GM20431 (cell line): ENCODE results near the gene TTC21A.
"Not testable (repeated sequence)": the region's sequence is repeated elsewhere in the genome, so short reads cannot be mapped to it uniquely, and the experiment has no call there.

ENCODE experiments used
- in situ Hi-C: fragments of 300-500 bp; cut with MseI, MboI; formaldehyde crosslinking; loops from one replicate; pipeline ENCODE4 v1.15.0; 2020; ENCODE audit warnings: low sequenced_read_pairs; ENCODE audit not compliant: unreplicated experiment

TTC21A gene, protein sequence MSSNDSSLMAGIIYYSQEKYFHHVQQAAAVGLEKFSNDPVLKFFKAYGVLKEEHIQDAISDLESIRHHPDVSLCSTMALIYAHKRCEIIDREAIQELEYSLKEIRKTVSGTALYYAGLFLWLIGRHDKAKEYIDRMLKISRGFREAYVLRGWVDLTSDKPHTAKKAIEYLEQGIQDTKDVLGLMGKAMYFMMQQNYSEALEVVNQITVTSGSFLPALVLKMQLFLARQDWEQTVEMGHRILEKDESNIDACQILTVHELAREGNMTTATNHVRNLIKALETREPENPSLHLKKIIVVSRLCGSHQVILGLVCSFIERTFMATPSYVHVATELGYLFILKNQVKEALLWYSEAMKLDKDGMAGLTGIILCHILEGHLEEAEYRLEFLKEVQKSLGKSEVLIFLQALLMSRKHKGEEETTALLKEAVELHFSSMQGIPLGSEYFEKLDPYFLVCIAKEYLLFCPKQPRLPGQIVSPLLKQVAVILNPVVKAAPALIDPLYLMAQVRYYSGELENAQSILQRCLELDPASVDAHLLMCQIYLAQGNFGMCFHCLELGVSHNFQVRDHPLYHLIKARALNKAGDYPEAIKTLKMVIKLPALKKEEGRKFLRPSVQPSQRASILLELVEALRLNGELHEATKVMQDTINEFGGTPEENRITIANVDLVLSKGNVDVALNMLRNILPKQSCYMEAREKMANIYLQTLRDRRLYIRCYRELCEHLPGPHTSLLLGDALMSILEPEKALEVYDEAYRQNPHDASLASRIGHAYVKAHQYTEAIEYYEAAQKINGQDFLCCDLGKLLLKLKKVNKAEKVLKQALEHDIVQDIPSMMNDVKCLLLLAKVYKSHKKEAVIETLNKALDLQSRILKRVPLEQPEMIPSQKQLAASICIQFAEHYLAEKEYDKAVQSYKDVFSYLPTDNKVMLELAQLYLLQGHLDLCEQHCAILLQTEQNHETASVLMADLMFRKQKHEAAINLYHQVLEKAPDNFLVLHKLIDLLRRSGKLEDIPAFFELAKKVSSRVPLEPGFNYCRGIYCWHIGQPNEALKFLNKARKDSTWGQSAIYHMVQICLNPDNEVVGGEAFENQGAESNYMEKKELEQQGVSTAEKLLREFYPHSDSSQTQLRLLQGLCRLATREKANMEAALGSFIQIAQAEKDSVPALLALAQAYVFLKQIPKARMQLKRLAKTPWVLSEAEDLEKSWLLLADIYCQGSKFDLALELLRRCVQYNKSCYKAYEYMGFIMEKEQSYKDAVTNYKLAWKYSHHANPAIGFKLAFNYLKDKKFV (N-terminal part only)

DNA sequence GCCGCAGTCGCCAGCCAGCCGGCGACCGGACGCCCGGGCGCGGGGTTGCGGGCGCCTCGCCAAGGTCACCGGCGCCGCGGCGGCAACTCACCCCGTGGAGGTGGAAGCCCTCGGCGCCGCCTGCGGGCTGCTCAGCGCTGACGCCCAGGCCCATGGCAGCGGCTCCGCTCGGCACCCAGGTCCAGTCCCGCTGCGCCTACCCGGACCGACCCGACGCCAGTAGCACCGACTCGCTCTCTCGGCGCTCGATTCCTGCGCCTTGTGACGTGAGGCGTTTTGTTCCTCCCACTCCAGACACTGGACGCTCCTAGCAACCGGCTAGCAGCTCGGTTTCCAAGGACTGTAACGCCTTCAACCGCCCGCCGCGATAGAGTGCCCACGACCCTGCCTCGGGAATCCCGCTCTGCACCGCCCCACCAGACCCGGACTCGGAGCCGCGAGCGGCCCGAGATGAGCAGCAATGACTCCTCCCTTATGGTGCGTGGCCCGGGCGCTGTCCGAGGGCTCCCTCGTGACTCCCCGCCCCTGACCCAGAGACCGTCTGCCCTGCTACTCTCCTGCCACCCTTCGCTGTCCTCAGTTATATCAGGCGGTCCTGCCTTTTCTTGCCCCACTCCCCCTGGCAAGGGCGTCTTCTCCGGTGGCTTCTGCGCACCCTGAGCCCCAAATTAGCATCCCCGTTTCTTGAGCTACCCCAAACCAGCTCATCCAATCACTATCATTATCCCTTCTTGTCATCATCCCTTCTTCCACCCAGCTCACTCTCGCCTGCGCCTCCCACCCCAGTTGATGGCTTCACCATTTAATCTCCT is at the start of gene TTC21A, which contains the start of gene GORASP1:
Gene TTC21A (plus strand): TSS at position 293 of the 812 bp plus-strand sequence. CDS start 158 bp downstream, at position 451.
Gene GORASP1 (minus strand): TSS at position 240 of the 812 bp plus-strand sequence. CDS start 86 bp downstream, at position 154.
- in situ Hi-C loops, result no loop called here

DNA sequence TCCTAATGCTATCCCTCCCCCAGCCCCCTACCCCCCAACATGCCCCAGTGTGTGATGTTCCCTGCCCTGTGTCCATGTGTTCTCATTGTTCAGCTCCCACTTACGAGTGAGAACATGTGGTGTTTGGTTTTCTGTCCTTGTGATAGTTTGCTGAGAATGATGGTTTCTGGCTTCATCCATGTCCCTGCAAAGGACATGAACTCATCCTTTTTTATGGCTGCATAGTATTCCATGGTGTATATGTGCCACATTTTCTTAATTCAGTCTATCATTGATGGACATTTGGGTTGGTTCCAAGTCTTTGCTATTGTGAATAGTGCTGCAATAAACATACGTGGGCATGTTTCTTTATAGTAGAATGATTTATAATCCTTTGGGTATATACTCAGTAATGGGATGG is 46.3 kb upstream of the TTC21A start:
- in situ Hi-C loops, result not testable (repeated sequence)

DNA sequence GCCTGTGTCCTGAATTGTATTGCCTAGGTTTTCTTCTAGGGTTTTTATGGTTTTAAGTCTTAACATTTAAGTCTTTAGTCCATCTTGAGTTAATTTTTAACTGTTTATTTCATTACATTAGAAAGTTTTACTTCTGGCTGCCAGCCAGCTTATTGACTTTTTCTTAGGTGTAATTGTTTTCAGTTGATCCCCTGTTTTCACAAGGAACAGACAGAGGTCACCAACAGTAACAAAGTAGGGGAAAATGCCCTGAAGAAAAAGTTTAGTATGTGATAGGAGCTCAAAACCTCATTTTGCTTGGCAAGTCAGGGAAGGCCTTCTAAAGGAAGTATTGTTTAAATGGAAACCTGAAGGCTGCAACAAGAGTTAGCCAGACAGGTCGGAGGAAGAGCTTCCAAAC is 45.3 kb upstream of the TTC21A start:
- in situ Hi-C loops, result no loop called here

DNA sequence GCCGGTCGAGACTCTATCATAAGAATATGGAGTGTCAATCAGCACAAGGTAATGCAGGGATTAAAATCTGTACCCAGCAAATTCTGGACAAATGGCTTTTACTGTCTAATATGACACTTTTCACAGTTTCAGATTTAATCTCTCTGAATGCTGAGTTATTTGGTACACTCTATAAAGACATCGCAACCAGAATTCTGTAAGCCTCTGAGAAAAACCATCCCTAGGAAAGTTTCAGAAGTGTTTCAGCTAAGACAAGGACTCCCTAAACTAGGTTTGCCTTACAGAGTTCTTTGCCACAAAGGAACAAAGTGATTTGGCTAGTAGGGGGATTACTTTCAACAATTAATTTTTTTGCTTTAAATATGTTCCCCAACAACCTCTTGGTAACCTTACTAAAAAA is 44.3 kb upstream of the TTC21A start:
- in situ Hi-C loops, result no loop called here

DNA sequence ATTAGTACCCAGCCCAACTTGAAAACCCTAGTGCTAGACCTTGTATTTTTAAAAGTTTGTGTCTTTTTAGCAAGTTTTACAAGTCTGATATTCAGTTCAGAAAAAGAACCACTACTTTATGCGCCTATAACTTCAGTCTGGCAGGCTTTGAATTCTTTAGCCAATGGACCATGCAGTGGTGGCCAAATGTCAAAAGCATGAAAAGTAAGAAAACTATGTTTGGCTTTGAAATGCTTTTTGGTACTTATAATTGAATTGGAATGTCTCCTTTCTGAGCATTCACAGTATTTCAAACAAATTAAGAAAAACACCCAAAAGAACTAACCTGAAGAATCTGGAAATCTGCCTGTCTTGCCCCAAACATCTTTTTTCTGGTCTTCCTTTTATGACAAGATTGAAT is 42.8 kb upstream of the TTC21A start:
- in situ Hi-C loops, result no loop called here

DNA sequence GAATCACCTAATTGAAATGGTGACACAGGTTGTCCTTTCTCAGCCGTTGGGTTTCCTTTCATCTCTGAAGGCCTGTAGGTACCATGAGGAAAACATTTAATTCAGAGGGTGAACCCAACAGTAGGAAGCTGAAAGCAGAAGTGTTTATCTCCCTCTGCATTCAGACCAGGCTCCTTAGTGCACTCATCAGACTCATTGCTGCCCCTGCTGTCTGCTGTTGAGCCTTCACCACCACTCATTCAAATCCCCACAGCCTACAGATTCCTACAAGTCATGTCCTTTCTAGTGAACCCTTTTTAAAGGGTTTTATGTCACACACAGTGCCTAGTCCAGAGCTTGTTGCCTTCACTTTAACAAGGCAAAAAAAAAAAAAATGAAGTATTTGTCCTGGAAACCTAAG is 42.3 kb upstream of the TTC21A start:
- in situ Hi-C loops, result no loop called here

DNA sequence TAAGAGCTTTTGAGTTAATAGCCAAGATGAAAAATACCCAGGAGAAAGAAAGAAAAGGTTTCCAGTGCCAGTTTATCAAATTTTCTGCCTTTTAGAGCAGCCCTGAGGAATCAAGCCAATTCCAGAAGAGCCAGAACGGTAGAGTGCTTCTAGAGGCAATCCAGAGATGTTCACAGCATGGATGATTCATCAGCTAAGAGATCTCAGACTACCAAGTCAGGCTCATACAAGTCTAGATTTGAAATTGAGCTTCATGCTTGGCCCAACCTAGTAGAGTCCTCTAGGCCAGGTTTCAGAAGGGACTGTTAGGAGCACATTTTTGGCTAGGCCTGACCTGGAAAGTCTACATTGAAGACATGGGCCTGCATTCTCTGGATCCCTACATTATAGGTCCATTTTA is 40.2 kb upstream of the TTC21A start:
- in situ Hi-C loops, result no loop called here

DNA sequence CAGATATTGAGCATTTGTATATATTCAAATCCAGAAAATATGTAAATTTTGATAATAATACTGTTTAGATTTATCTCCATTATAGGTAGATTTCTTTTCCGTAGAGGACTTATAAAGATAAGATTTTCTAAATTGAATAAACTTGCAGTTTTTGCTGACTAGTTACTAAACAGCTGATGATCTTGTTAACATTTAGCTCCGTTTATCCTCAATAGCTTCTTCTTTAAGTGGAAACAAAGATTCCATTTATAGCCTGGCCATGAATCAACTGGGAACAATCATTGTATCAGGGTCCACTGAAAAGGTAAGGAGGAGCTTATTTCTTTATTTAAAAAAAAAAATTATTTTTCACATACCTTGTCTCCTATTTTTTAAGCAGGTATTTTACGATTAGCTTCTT is 38.9 kb upstream of the TTC21A start:
- in situ Hi-C loops, result no loop called here

DNA sequence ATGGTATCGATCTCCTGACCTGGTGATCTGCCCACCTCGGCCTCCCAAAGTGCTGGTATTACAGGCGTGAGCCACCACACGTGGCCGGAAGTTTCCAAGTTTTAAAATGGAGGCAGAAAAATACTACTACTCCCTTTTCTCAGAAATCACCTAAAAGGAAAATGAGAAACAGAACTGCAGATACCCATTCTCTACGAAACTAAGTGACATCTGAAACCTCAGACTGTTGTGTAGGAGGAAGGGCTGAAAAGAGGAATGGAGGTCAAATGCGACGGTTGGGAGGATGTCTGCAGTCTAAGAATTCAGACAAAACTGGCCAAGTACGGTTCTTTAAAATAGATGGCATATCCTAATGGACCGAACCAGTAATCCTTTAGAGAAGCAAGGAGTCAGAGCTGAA is 31.6 kb upstream of the TTC21A start:
- in situ Hi-C loops, result loop anchor here (25.0 kb wide), 1 partner anchor 211 kb away; the partner anchor contains the start of gene CX3CR1

DNA sequence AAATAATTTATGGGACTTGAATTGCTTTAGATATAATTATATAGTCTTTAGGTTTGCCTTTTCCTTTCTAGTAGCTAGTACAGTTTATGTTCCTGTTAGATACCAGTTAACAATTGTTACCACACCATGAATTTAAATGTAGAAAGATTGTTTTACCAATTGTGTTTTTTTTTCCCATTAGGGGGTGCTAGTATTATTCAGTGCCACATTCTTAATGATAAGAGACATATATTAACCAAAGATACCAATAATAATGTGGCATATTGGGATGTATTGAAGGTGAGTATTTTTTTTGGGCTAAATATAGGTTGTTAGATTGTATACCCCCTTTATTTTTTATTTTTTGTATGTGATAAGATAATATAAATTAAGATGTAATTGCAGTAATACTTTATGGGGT is 27.9 kb upstream of the TTC21A start:
- in situ Hi-C loops, result loop anchor here (25.0 kb wide), 1 partner anchor 208 kb away; the partner anchor contains the start of gene CX3CR1

DNA sequence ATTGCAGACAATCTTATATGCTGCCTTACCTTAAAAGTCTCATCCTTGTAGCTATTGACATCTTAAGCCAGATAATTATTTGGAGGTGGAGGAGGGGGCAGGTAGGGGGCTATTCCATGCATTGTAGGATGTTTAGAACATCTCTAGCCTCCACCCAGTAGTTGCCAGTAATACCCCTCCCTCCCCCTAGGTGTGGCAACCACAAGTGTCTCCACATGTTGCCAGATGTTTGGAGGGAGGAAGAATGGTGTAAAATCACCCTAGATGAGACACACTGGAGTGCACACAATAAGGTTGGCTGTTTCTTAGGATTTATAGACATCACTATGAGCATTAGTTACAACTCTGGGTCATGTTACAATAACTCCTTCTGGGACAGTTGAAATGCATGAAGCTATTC is 27.5 kb upstream of the TTC21A start:
- in situ Hi-C loops, result loop anchor here (25.0 kb wide), 1 partner anchor 207 kb away; the partner anchor contains the start of gene CX3CR1

DNA sequence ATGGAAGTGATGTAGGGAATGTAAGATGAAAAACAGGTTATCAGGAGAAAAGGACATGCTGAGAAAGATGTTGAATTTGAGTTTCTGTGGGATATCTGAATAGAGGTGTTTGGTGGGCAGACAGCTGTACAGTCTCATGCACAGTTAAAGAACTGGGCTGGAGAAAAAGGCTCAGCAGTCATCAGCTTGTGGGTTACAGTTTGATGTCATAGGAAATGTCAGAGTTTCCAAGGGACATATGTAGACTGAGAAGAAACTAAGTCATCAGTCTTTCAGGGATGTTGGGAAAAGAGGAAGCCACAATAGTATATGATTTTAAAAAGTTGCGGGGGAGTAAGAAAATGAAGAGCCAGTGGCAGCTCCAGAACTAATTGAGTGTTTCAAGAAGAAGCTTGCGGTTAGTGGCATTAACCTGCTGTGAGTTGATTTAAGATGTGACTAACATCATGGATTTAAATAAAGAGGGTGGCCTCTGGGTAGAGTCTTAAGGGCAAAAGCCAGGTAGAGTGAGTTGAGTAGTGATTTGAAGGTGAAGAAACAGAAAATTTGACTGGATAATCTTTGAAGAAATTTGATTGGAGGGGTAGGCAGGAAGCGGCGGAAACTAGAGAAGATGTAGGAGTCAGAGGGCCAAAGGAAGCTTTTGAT is 24.7 kb upstream of the TTC21A start:
- in situ Hi-C loops, result loop anchor here (25.0 kb wide), 1 partner anchor 205 kb away; the partner anchor contains the start of gene CX3CR1

DNA sequence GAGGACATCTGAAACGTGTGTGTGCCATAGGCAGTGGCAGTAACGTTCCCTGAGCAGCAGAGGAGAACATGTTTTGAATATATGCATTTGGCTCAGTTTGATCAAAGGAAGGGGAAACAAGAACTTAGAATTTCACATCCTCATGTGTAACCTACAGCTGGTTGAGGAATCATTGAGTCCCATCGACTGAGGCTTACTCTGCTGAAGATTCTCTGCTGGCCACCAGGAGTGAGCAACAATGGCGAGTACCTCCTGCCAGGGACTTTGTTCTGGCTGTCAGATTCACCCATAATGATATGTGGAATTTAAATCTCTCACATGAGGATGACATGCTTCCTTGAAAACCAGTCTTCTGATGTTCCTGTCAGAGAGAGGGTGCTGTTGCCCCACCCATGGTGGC is 21.3 kb upstream of the TTC21A start:
- in situ Hi-C loops, result loop anchor here (25.0 kb wide), 1 partner anchor 201 kb away; the partner anchor contains the start of gene CX3CR1

DNA sequence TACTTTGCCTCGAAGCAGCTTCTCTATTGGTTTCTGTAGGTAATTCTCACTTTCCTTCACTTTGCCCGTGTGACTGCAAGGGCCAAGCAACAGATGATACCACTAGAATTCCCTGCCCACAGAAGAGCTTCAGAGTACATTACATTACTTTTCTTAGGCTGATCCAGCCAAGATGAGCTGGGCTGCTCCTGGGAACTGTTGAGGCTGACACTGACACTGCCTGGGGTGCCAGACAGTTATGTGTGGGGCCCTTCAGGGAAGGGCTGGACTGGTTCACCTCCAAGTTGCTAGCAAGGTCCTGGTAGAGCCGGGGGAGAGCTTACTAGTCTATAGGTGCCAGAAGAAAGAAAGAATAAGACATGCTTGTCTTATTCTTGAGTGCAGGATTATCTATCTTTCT is 19.0 kb upstream of the TTC21A start:
- in situ Hi-C loops, result loop anchor here (25.0 kb wide), 1 partner anchor 199 kb away; the partner anchor contains the start of gene CX3CR1

DNA sequence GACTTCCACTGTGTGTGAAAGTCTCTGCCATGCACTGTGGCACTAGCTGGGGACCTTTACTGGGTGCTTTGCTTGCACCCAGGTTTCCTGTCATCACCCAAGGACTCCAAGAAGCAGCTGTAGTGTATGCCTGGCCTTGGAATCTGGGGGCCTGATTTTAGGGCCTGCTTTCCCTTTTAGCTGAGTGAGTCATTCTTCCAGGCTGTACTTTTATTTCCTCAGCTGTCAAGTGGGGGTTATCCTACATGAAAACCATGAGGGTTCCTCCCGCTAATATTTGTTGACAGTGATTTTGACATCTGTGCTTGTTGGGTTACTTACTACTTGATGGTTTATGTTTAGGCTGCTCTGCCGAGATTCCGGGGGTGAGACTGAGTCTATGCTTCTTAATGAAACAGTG is 18.6 kb upstream of the TTC21A start:
- in situ Hi-C loops, result loop anchor here (25.0 kb wide), 1 partner anchor 198 kb away; the partner anchor contains the start of gene CX3CR1

DNA sequence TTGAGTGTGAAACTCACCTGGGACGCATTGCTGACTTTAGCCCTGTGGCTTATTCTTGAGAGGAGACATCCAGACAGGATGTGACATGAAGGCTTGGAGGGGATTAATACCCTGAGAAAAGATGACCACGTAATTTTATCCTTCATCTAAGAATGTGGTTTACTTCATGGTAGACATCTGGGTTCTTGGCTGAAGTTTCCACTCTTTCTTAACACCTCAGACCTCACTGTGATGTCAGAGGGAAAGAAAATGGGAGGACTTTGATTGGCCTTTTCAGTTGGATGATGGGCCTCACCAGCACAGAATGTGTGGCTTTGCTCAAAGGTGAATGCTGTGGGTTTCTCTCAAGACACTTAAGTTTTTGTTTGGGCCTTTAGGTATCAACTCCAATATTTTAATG is 16.6 kb upstream of the TTC21A start:
- in situ Hi-C loops, result loop anchor here (25.0 kb wide), 1 partner anchor 196 kb away; the partner anchor contains the start of gene CX3CR1

DNA sequence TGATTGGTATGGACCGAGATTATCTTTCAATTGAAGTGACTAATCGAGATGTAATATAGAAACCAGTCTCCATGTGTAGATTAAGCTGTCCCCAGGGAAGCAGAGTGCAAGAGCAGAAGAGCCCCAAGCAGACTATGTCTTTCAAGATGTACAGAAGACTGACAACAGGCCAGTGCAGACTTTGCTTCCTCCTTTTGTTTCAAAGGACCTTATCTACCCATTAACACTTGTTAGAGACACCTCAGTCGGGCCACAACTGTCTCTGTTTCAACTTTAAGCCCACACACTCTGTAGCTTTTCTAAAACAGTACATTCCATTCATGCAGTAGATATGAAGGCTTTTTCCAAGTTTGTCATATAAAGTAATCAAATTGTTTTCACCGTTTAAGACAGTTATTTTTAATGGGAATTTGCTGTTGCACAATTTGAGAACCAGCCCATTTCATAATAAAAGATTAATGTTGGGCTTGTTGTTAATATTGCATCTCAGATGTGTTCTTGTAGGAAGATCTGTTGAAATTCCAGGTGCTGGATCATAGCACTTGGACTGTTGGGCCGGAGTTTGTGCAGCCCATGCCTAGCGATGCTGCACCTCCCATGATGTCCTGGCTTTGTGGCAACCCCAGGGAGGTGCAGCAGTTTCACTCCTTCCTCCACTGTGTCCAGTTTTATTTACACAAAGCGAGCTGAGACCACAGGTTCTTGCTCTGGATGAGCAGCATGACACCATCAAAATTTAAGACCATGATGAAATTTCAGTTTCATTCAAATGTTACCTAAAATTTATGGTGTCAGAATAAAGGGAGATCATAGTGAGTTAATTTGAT is 12.4 kb upstream of the TTC21A start:
- in situ Hi-C loops, result loop anchor here (25.0 kb wide), 1 partner anchor 192 kb away; the partner anchor contains the start of gene CX3CR1
